AG04449 (cell line): ENCODE measurements around the gene OR1F1.
"Not testable (repeated sequence)": the region's sequence is repeated elsewhere in the genome, so short reads cannot be mapped to it uniquely, and the experiment has no call there.

Experiments used
- CTCF ChIA-PET: fragments of 350-600 bp; formaldehyde crosslinking; extraction: SDS; loops from one replicate; lab custom pipeline; 2021; ENCODE audit warnings: antibody characterized with exemption; lab: Yijun Ruan, JAX
- POLR2A ChIA-PET: fragments of 400-600, 350-600 bp; formaldehyde crosslinking; extraction: SDS; loops from one replicate; lab custom pipeline; 2020; ENCODE audit warnings: antibody characterized with exemption, inconsistent platforms; lab: Yijun Ruan, JAX
- DNase-seq: peaks from one replicate; pipeline ENCODE4 v3.0.0-alpha.2; 2010; ENCODE audit warnings: low read depth, low spot score
- H3K4me3 ChIP-seq: 2 replicates; pipeline ENCODE4 v1.5.1; 2011; ENCODE audit warnings: low read depth, mild to moderate bottlenecking, control low read depth, low read length
- CTCF ChIP-seq: IDR thresholded peaks from one replicate; pipeline ENCODE4 v1.5.1; 2011; ENCODE audit warnings: mild to moderate bottlenecking, moderate library complexity, low read length, control low read depth, inconsistent platforms; ENCODE audit not compliant: insufficient read depth; ENCODE audit errors: missing control alignments

OR1F1 gene

GRCh38 chr16:3179651-3180050 is 8.4 kb upstream of the OR1F1 start:
- POLR2A ChIA-PET = no interaction called here
- CTCF ChIA-PET = interaction anchor here (0.7 to 1.8 kb wide), 3 partner anchors 17 to 148 kb away, joined by 3 to 5 read pairs (median 4); no protein-coding TSS in a partner anchor
- TF ChIP-seq CTCF = no peak
- no peak overlapping the region for H3K4me3 ChIP-seq
- no peak for DNase-seq

- no peak for TF ChIP-seq CTCF
- POLR2A ChIA-PET = no interaction called here
- DNase-seq = no peak
- CTCF ChIA-PET = interaction anchor here (0.8 to 1.8 kb wide), 2 partner anchors 12 to 51 kb away, joined by 4 to 5 read pairs; no protein-coding TSS in a partner anchor
- no peak overlapping the region for H3K4me3 ChIP-seq
Measured at GRCh38 chr16:3180445-3180878, 7.5 kb upstream of the OR1F1 start.

- CTCF ChIA-PET = interaction anchor here (0.7 to 1.8 kb wide), 4 partner anchors 9 to 124 kb away, joined by 4 read pairs; no protein-coding TSS in a partner anchor
- POLR2A ChIA-PET = interaction anchor here (0.7 to 1.2 kb wide), 3 partner anchors 24 to 53 kb away, joined by 3 to 4 read pairs (median 3); partner anchors contain the start of gene ZNF213
- H3K4me3 ChIP-seq, DNase-seq: not testable (repeated sequence)
Measured at GRCh38 chr16:3182293-3182607, 5.8 kb upstream of the OR1F1 start.

- peak; percentile 38 for TF ChIP-seq CTCF
- CTCF ChIA-PET = interaction anchor here (0.7 to 1.8 kb wide), 9 partner anchors 11 to 319 kb away, joined by 3 to 9 read pairs (median 4); partner anchors contain the start of genes CLUAP1 and ZNF213
- DNase-seq = no peak
- H3K4me3 ChIP-seq = peak overlapping the region; percentile 64
- POLR2A ChIA-PET = interaction anchor here (0.5 to 1.2 kb wide), 5 partner anchors 24 to 53 kb away, joined by 3 to 4 read pairs (median 3); partner anchors contain the start of gene ZNF213
Measured at GRCh38 chr16:3182608-3183444, 5.2 kb upstream of the OR1F1 start.

GRCh38 chr16:3183445-3184139 is 4.4 kb upstream of the OR1F1 start:
- CTCF ChIA-PET = interaction anchor here (0.7 to 1.8 kb wide), 11 partner anchors 9 to 318 kb away, joined by 3 to 9 read pairs (median 3); partner anchors contain the start of genes CLUAP1 and ZNF213
- POLR2A ChIA-PET = no interaction called here
- TF ChIP-seq CTCF = no peak
- peak overlapping the region; percentile 64 for H3K4me3 ChIP-seq
- DNase-seq = no peak

- no peak overlapping the region for H3K4me3 ChIP-seq
- POLR2A ChIA-PET = interaction anchor here (0.6 kb wide), 1 partner anchor 304 kb away, joined by 7 read pairs; the partner anchor contains the start of gene FLYWCH2
- CTCF ChIA-PET = interaction anchor here (0.9 kb wide), 1 partner anchor 19 kb away, joined by 3 read pairs; no protein-coding TSS in a partner anchor
- no peak for TF ChIP-seq CTCF
- DNase-seq = no peak
Measured at GRCh38 chr16:3186946-3187690, 886 bp upstream of the OR1F1 start.
